ENCODE results near the gene PHF21B. TPM values are rescaled to one million over a fixed set of nuclear protein-coding genes. Genes with fewer than 3 reads are reported as not detected.

The PHF21B gene
- total RNA-seq, 1 donor from 2014 or later = 4.6 TPM

DNA sequence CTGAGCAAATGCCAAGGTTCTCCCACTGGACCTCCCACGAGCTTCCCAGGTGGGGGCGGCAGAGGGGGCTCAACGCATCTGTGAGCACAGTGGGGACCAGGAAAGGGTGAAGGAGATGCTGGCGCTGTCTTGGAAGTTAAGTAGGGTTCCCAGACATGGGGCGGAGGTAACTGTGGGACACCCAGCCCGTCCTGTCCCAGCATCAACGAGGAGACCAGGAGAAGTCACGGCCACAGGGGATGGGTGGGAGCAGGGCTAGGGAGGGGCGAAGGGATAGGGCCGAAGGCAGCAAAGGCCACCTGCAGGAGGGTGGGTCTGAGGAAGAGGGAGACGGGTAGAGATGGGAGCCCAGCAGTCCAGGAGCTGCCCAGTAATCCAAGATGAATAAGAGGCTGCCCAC lies 70.4 kb downstream of the PHF21B start:
- H3K27me3 Mint-ChIP-seq (ENCODE audit: unreplicated experiment) = peaks cover 3% of the 10 kb centered on the region
- no peak overlapping the region for H3K27ac Mint-ChIP-seq (ENCODE audit: unreplicated experiment)
- TF ChIP-seq, protein P1, sequence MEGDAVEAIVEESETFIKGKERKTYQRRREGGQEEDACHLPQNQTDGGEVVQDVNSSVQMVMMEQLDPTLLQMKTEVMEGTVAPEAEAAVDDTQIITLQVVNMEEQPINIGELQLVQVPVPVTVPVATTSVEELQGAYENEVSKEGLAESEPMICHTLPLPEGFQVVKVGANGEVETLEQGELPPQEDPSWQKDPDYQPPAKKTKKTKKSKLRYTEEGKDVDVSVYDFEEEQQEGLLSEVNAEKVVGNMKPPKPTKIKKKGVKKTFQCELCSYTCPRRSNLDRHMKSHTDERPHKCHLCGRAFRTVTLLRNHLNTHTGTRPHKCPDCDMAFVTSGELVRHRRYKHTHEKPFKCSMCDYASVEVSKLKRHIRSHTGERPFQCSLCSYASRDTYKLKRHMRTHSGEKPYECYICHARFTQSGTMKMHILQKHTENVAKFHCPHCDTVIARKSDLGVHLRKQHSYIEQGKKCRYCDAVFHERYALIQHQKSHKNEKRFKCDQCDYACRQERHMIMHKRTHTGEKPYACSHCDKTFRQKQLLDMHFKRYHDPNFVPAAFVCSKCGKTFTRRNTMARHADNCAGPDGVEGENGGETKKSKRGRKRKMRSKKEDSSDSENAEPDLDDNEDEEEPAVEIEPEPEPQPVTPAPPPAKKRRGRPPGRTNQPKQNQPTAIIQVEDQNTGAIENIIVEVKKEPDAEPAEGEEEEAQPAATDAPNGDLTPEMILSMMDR (IDR thresholded peaks at IDR 0.05; ENCODE audit: unreplicated experiment) = no peak
- H3K9me3 Mint-ChIP-seq (ENCODE audit: unreplicated experiment) = no peaks in the 10 kb centered on the region
- DNase-seq (ENCODE audit: low spot score) = no peak
- no peaks in the 10 kb centered on the region for H3K36me3 Mint-ChIP-seq (ENCODE audit: low read depth, unreplicated experiment)
- no peaks in the 10 kb centered on the region for H3K4me1 Mint-ChIP-seq (ENCODE audit: unreplicated experiment)
- H3K4me3 Mint-ChIP-seq (ENCODE audit: unreplicated experiment) = no peak overlapping the region

DNA sequence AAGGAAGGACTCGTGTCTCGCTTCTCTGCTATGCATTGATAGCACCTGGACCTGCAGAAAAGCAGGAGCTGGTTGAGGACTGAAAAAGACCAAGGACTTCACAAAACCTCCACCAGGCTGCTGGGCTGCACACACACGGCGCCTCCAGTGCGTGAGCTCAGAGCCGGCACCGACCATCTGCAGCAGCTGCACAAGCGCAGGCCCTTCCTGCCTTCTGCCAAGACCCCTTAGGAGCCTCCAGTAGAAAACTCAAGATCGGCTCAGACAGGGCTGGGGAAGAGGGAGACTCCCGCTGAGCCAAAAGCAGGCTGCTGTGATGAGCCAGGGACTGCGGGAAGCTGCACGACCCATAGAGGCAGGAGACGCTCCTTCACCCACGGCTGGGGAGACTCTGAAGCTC lies 70.9 kb downstream of the PHF21B start:
- no peak overlapping the region for H3K4me3 Mint-ChIP-seq (ENCODE audit: unreplicated experiment)

DNA sequence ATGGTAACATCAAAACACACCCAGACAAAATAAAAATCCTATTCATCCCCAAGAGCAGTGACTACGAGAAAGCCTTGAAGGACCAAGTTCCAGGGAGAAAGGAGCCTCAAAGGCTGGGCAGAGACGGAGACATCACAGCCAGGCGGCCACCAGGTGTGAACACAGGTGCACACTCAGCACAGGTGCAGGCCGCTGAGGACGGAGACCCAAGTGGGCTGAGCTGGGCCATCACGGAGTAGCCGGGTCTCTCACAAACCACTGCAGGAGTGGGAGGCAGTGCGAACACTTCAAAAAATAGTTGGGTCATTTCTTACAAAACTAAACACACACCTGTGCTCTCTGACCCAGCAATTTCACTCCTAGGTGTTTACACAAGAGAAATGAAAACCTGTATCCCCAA lies 72.6 kb downstream of the PHF21B start:
- DNase-seq (ENCODE audit: low spot score) = no peak
- H3K9me3 Mint-ChIP-seq (ENCODE audit: unreplicated experiment) = no peaks in the 10 kb centered on the region
- peaks cover 4% of the 10 kb centered on the region for H3K4me1 Mint-ChIP-seq (ENCODE audit: unreplicated experiment)
- H3K4me3 Mint-ChIP-seq (ENCODE audit: unreplicated experiment) = no peak overlapping the region
- H3K27ac Mint-ChIP-seq (ENCODE audit: unreplicated experiment) = no peak overlapping the region
- TF ChIP-seq, protein P1 (IDR thresholded peaks at IDR 0.05; ENCODE audit: unreplicated experiment) = no peak
- H3K27me3 Mint-ChIP-seq (ENCODE audit: unreplicated experiment) = peaks cover 1% of the 10 kb centered on the region
- H3K36me3 Mint-ChIP-seq (ENCODE audit: low read depth, unreplicated experiment) = no peaks in the 10 kb centered on the region

More for the DNA sequence above, 70.9 kb downstream of the PHF21B start:
- Mint-ChIP-seq H3K27me3 (ENCODE audit: unreplicated experiment) (peaks cover 3% of the 10 kb centered on the region), H3K36me3 (ENCODE audit: low read depth, unreplicated experiment) (no peaks in the 10 kb centered on the region), H3K4me1 (ENCODE audit: unreplicated experiment) (no peaks in the 10 kb centered on the region), H3K9me3 (ENCODE audit: unreplicated experiment) (no peaks in the 10 kb centered on the region), H3K27ac (ENCODE audit: unreplicated experiment) (no peak overlapping the region)
- no peak for DNase-seq (ENCODE audit: low spot score)
- TF ChIP-seq, protein P1 (IDR thresholded peaks at IDR 0.05; ENCODE audit: unreplicated experiment) = no peak

DNA sequence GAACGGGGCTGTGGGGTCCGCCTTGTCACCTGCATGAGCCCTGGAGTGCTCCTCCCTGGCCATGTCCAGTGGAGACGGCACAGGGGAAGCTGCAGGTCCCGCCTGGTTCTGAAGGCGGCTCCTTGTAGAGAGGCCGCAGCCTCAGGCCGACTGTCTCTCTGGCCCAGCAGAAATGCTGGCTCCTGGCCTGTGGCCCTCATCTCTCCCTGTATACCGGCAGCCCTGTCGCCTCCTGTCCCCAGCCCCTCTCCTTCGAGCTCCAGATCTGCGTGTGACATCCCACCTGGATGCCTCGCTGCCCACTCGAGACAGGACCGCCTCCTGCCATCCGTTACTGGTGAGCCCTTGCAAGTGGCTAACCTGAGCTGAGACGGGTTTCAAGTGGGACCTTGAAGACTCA lies 73.6 kb downstream of the PHF21B start:
- no peaks in the 10 kb centered on the region for H3K9me3 Mint-ChIP-seq (ENCODE audit: unreplicated experiment)

DNA sequence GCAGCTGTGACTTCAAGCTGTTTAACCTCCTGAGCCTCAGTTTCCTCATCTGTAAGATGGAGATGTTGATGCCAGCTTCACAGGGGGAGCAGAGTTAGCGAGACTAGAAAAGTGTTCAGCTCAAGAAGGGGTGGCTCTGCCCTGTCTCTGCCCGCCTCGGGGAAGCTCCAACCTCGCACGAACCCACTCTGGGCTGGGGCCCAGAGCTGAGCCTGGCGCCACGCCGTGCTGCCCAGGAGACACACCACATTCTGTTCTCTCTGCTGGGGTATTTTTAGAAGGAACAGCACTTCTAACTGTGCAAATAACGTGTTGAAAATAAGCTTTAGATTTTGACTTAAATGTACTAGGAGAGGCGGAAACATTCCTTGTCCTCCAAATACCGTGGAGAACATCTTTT lies 74.1 kb downstream of the PHF21B start:
- Mint-ChIP-seq H3K9me3 (ENCODE audit: unreplicated experiment) (no peaks in the 10 kb centered on the region), H3K4me3 (ENCODE audit: unreplicated experiment) (no peak overlapping the region), H3K36me3 (ENCODE audit: low read depth, unreplicated experiment) (no peaks in the 10 kb centered on the region), H3K27me3 (ENCODE audit: unreplicated experiment) (peaks cover 1% of the 10 kb centered on the region), H3K4me1 (ENCODE audit: unreplicated experiment) (peaks cover 4% of the 10 kb centered on the region), H3K27ac (ENCODE audit: unreplicated experiment) (no peak overlapping the region)
- TF ChIP-seq, protein P1 (IDR thresholded peaks at IDR 0.05; ENCODE audit: unreplicated experiment) = no peak
- no peak for DNase-seq (ENCODE audit: low spot score)

More for the DNA sequence above, 73.6 kb downstream of the PHF21B start:
- no peak overlapping the region for H3K27ac Mint-ChIP-seq (ENCODE audit: unreplicated experiment)
- no peaks in the 10 kb centered on the region for H3K36me3 Mint-ChIP-seq (ENCODE audit: low read depth, unreplicated experiment)
- peaks cover 4% of the 10 kb centered on the region for H3K4me1 Mint-ChIP-seq (ENCODE audit: unreplicated experiment)
- DNase-seq (ENCODE audit: low spot score) = no peak
- no peak overlapping the region for H3K4me3 Mint-ChIP-seq (ENCODE audit: unreplicated experiment)
- peaks cover 1% of the 10 kb centered on the region for H3K27me3 Mint-ChIP-seq (ENCODE audit: unreplicated experiment)
- TF ChIP-seq, protein P1 (IDR thresholded peaks at IDR 0.05; ENCODE audit: unreplicated experiment) = no peak

Measured in endothelial cell (in vitro differentiated cells).